ENCODE results near the gene BBS9.

BBS9 gene

DNA sequence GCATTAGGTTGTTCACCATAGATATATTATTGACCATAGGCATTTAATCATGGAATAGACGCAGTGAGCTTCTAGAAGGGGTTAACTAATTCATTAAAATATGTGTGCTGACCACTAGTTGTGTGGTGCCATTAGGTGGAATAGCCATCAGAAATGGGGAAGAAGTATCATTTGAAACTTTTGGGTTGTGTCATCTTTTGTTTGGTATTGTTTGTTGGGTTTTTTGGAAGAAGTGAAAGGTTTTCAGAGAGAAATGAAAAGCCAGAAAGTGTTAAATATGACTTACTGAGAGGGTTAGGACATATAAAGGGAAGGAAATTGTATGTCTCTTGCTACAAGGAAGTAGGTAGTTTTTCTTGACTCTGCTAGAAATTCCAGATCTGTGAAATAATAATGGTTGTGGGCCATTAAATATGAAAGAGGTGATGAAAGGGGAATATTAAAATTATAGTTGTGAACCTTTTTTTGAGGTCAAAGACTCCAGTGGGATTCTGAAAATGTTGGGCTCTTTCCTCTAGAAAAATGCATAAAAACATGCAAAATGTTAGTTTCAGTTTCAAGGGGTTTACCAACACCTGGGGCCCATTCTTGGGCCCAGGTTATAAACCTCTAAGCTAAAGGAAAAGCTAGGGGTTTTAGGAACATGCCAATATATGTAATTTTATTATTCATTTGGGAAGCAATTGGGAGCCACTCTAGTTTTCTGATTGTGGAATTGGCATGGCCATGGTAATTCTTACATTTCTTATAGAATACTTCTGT is 348.5 kb downstream of the BBS9 start:
- TF ChIP-seq, protein P1, sequence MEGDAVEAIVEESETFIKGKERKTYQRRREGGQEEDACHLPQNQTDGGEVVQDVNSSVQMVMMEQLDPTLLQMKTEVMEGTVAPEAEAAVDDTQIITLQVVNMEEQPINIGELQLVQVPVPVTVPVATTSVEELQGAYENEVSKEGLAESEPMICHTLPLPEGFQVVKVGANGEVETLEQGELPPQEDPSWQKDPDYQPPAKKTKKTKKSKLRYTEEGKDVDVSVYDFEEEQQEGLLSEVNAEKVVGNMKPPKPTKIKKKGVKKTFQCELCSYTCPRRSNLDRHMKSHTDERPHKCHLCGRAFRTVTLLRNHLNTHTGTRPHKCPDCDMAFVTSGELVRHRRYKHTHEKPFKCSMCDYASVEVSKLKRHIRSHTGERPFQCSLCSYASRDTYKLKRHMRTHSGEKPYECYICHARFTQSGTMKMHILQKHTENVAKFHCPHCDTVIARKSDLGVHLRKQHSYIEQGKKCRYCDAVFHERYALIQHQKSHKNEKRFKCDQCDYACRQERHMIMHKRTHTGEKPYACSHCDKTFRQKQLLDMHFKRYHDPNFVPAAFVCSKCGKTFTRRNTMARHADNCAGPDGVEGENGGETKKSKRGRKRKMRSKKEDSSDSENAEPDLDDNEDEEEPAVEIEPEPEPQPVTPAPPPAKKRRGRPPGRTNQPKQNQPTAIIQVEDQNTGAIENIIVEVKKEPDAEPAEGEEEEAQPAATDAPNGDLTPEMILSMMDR (IDR thresholded peaks at IDR 0.05) = no peak

DNA sequence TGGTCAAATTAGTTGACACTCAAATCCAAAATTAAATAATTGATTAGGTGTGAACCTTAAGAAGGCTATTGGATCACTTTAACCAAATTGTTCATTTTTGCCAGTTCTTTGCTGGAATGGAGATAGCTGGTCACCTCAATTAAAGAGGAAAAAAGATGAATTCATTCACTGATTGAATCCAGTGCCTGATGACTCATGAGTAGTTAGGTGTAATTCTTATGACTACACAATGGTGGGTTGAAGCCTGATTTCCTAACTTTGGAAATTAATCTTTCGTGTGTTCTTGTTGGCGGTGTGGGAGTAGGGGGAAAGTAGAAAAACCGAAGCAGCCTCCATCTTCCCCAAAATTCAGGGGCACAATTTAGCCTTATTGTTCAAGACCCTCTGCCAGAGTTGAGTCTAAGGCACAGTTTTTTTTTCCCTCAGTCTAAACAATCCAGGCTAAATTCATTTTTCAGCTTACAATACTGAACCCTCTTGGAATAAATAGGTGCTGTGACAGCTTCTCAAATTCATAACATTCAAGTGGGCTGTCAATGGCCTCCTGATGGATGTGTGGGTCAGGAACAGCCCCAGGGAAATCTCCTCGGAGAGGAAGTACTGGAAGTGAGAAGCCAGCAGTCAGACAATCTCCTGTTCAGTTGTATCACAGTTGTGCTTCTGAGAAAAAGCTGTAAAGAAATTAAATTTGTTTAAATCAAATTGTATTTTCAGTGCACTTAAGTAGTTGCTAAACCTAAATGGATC is 356.6 kb downstream of the BBS9 start:
- TF ChIP-seq, protein P1 (IDR thresholded peaks at IDR 0.05) = no peak

DNA sequence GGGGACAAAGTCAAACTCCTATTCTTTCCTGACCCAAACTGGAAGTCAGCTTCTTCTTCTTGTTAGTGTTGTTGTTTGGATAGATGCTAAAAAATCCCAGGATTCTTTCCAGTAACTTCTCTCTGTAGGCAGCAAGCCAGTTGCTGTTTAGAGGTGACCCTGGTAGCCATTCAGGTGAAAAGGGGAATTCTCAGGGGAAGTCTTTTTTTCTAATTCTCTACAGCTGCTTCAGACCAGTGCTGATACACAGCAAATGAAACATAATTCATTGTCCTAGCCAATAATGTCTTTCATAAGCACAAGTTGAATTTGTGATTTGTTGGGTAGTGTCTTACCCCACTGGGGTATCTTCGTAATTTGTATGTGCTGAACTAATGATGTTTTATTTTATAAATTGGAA is 357.3 kb downstream of the BBS9 start:
- TF ChIP-seq, protein P1 (IDR thresholded peaks at IDR 0.05) = no peak

DNA sequence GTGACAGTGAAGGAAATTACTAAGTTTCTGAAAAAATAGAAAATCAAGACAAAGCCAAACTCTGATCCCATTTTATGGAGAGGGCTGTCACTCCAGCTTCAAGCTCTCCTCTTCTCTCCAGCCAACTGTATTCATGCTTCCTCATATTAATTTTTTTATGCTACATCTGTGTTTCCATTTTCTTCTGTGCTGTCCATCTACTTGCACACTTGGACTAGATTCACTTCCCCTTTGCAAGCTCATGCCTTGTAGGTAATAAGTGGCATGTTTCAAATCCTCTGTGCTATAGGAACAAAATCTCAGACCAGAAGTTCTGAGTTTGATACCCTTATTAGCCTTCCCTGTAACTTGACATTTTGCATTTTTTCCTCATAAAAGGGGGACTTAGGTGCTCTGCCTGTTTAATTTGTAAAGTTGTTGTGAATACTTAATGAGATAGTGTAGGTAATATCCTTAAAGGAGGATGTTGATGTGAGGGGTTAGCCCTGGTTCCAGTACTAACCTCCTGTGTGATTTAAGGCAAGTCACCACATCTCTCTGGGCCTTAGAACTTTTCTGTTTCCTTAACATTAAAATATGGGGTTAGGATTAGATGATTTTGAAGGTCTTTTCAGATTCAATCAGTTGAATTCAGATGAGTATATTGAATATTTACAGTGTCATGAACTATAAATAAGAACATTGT is 358.8 kb downstream of the BBS9 start:
- TF ChIP-seq, protein P1 (IDR thresholded peaks at IDR 0.05) = no peak

DNA sequence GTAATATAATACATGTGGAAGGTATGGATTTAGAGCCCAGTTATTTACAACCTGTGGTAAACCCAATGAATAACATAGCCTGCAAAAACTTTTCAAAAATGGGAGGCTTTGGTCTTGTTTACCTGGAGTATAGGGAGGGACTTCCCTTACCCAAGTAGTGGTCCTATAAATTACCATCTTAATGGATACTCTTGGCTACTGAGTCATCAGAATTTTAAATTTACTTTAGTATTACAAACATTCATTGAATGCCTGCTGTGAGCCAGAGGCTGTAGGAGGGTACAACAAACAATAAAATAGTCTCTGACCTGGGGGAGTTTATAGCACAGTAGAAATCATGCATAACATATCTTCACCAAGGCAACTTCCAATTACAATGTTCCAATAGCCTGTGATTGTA is 365.1 kb downstream of the BBS9 start:
- TF ChIP-seq, protein P1 (IDR thresholded peaks at IDR 0.05) = no peak

DNA sequence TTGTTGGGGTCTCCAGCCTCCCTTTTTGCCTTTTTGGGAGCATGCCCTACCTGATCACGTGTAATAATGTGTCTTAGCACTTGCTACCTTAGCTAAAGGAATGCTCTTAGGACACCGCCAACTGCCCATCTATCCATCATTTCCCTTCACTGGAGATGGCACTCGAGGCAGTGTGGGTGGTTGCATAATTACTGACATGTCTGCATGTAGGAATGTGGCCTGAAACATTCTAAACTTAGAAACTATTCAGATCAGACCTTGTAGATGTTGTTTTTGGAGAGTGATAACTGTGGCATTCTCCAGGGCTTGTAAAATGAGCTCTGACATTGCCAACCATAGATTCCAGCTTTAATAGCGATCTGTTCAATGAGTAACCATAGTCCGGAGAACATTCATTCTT is 365.8 kb downstream of the BBS9 start:
- TF ChIP-seq, protein P1 (IDR thresholded peaks at IDR 0.05) = no peak

DNA sequence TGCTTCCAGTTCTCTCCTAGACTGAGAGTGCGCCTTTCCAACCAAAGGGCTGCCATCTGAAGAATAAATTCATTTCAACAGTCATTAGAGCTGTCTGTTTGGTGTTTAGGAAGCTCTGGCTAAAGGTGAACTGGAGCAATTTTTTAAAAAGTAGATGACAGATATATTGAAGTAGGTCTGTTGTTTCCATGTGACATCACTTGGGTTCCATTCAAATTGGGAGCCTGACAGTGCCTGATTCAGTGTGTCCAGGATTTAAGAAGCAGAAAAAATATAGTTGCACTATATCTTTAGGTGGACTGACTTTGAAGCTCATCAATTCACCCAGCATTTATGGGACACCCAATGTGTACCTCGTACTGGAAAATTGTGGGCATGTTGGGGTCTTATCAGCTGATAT is 367.7 kb downstream of the BBS9 start:
- TF ChIP-seq, protein P1 (IDR thresholded peaks at IDR 0.05) = no peak

Measured in LNCAP (cell line).